Activated naive CD8-positive, alpha-beta T cell treated with anti-CD3 and anti-CD28 coated beads, Interleukin-2, amount 10 ng/mL, durations not matched to agents 7 days and 5 days (primary cell): ENCODE data around the gene CORIN. TPM values are rescaled to one million over a fixed set of nuclear protein-coding genes. Genes with fewer than 3 reads are reported as not detected.
"Not testable (repeated sequence)": the region's sequence is repeated elsewhere in the genome, so short reads cannot be mapped to it uniquely, and the experiment has no call there.

Experiments used
- ATAC-seq: fragments of 150-1000 bp; cut with Tn5 transposase; one replicate; pipeline ENCODE4 v1.10.0; 2021; ENCODE audit warnings: low read depth, moderate library complexity
- POLR2A ChIA-PET: fragments of 350-600 bp; sonication (Branson Sonifier 250); formaldehyde crosslinking; loops from one replicate; lab custom pipeline; 2021; ENCODE audit warnings: antibody characterized with exemption; lab: Charles Lee
- DNase-seq: peaks from one replicate; pipeline ENCODE4 v3.0.0; 2021
- H3K27ac Mint-ChIP-seq: one replicate; pipeline ENCODE4 v1.8.0; 2022; ENCODE audit warnings: mild to moderate bottlenecking, mixed read lengths
- H3K27me3 Mint-ChIP-seq: one replicate; pipeline ENCODE4 v1.8.0; 2022; ENCODE audit warnings: mild to moderate bottlenecking, moderate library complexity, mixed read lengths
- H3K36me3 Mint-ChIP-seq: one replicate; pipeline ENCODE4 v1.8.0; 2021; ENCODE audit warnings: mild to moderate bottlenecking, mixed read lengths
- H3K4me1 Mint-ChIP-seq: one replicate; pipeline ENCODE4 v1.8.0; 2021; ENCODE audit warnings: mixed read lengths
- H3K4me3 Mint-ChIP-seq: one replicate; pipeline ENCODE4 v1.8.0; 2022; ENCODE audit warnings: mild to moderate bottlenecking, moderate library complexity, mixed read lengths
- H3K9me3 Mint-ChIP-seq: one replicate; pipeline ENCODE4 v1.8.0; 2021; ENCODE audit warnings: mixed read lengths
- microRNA-seq: library from miRNA; unstranded; fragments of <30 nt; microRNA quantifications from one replicate; pipeline ENCODE4 v1.2.0, GENCODE V29; 2022
- total RNA-seq, 2 experiments: library from RNA; stranded (reverse); gene quantifications; one replicate each; pipeline ENCODE4 v1.2.3, GENCODE V29; 2021

The CORIN gene
- total RNA-seq, 2 experiments from 2014 or later, result 0.37 to 0.39 TPM

- DNase-seq, result no peak
- peaks cover 1% of the 10 kb centered on the region for H3K4me1 Mint-ChIP-seq
- no peak for ATAC-seq
- POLR2A ChIA-PET, result no interaction called here
- H3K4me3 Mint-ChIP-seq, result no peak overlapping the region
- H3K9me3 Mint-ChIP-seq, result no peaks in the 10 kb centered on the region
- no peak overlapping the region for H3K27ac Mint-ChIP-seq
- H3K27me3 Mint-ChIP-seq, result no peaks in the 10 kb centered on the region
- H3K36me3 Mint-ChIP-seq, result peaks cover 9% of the 10 kb centered on the region
Observed at GRCh38 chr4:47557255-47557654, 280.6 kb downstream of the CORIN start.

GRCh38 chr4:47555920-47556319 lies 281.9 kb downstream of the CORIN start:
- H3K4me3 Mint-ChIP-seq, DNase-seq, H3K27me3 Mint-ChIP-seq, H3K9me3 Mint-ChIP-seq, H3K36me3 Mint-ChIP-seq, POLR2A ChIA-PET, ATAC-seq, H3K27ac Mint-ChIP-seq, H3K4me1 Mint-ChIP-seq: not testable (repeated sequence)

DNA sequence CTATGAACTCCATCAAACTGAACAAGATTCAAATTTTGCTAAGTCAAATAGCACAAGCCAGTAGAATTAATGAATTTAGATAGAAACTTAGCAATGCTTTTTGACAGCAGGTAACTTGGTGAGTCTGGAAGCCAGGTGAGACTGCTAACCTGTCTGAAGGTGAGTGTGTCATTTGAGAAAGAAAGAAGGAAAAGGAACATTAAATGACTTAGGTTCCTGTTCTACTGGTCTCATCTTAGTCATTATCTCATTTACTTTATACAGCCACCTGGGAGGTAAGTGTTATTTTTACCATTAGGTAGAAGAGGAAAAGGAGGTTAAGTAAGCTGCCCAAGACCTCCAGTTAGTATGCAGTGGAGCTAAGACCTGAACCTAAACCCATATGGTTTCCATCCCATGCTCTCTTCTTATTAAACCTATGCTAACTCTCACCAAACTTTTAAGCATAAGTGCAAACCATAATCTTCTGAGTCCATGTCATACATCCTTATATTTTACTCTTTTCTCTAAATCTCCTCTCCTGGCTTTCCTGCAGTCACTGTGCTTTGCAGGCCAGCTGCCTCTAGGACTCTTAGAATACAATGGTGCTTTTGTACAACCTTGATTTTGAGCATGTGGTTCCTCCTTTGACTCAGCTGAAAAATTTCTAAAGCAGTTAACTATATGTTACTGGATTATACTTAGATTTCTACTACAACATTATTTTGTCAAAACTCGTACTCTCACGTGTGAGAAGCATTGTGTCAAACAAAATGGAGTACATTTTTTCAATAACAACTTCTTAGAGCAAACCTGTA lies 284.3 kb downstream of the CORIN start:
- H3K36me3 Mint-ChIP-seq, result peaks cover 12% of the 10 kb centered on the region
- H3K27me3 Mint-ChIP-seq, result no peaks in the 10 kb centered on the region
- DNase-seq (no peak), ATAC-seq (no peak)
- H3K9me3 Mint-ChIP-seq, result no peaks in the 10 kb centered on the region
- no peak overlapping the region for H3K4me3 Mint-ChIP-seq
- H3K27ac Mint-ChIP-seq, result no peak overlapping the region
- H3K4me1 Mint-ChIP-seq, result no peaks in the 10 kb centered on the region
- POLR2A ChIA-PET, result no interaction called here

DNA sequence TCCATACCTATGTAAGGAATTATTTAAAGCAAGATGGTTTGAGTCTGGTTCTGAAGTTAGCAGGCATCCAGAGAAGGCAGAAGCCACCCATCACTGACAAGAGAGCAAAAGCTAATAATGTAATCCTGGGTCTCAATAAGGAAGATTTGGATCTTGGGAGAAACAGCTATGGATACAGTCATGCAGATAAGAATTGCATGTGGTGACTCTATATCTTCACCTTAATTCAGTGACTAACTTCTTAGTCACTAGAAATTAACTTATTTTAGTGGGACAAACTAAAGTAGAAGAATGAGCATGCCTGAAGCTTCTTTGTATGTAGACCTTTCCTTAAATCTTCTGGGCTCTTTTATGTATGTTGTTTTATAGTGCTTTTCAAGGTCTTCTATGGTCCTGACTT lies 286.2 kb downstream of the CORIN start:
- DNase-seq (no peak), ATAC-seq (no peak)
- POLR2A ChIA-PET, result no interaction called here
- H3K4me3 Mint-ChIP-seq, result no peak overlapping the region
- no peaks in the 10 kb centered on the region for H3K9me3 Mint-ChIP-seq
- H3K36me3 Mint-ChIP-seq, result peaks cover 22% of the 10 kb centered on the region
- H3K27me3 Mint-ChIP-seq, result no peaks in the 10 kb centered on the region
- no peak overlapping the region for H3K27ac Mint-ChIP-seq
- H3K4me1 Mint-ChIP-seq, result no peaks in the 10 kb centered on the region

DNA sequence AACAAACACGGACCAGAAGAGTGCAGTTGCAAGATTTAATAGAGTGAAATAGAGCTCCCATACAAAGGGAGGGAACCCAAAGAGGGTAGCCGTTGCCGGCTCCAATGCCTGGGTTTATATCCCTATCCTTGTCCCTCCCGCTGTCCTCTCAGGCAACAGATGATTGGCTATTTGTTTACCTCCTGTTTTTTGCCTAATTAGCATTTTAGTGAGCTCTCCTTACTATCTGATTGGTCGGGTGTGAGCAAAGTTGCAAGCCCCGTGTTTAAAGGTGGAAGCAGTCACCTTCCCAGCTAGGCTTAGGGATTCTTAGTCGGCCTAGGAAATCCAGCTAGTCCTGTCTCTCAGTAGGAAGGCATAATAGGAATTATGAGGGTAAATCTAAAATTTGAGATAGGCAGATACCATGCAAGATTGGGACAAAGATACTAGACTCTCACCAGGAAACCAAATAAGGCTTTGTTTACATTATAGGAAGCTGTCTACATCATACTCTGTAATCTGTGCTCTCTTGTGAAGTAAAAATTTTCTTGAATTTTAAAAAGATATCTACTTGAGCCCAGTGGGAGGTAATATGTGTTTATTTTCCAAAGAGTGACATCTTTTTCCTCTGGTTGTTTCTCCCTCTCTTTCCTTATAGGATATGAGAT lies 286.8 kb downstream of the CORIN start:
- ATAC-seq (no peak), DNase-seq (no peak)
- POLR2A ChIA-PET, result no interaction called here
- H3K4me1 Mint-ChIP-seq, result no peaks in the 10 kb centered on the region
- H3K9me3 Mint-ChIP-seq, result no peaks in the 10 kb centered on the region
- peaks cover 27% of the 10 kb centered on the region for H3K36me3 Mint-ChIP-seq
- no peaks in the 10 kb centered on the region for H3K27me3 Mint-ChIP-seq
- no peak overlapping the region for H3K27ac Mint-ChIP-seq
- H3K4me3 Mint-ChIP-seq, result no peak overlapping the region

- not testable (repeated sequence) for ATAC-seq
Observed at GRCh38 chr4:47550357-47550756, 287.5 kb downstream of the CORIN start.

More at GRCh38 chr4:47550357-47550756, 287.5 kb downstream of the CORIN start:
- H3K36me3 Mint-ChIP-seq, result peaks cover 31% of the 10 kb centered on the region
- H3K27ac Mint-ChIP-seq, POLR2A ChIA-PET, H3K9me3 Mint-ChIP-seq, H3K27me3 Mint-ChIP-seq, DNase-seq, H3K4me1 Mint-ChIP-seq, H3K4me3 Mint-ChIP-seq: not testable (repeated sequence)

Small RNA genes within 50 kb of the gene (microRNA-seq; reads per million reads assigned to microRNA genes)
- not detected for gene MIR8053

Other genes with a start within 250 kb of the CORIN start
- 10 to 100 TPM; 10.3 TPM for gene NFXL1, start 76.5 kb upstream of the CORIN start, total RNA-seq
- gene CNGA1, start 178.6 kb upstream of the CORIN start, total RNA-seq, result not detected
- 1 to 10 TPM in 1 of 2 experiments, under 1 TPM in 1; 0.97 to 1.1 TPM for gene NIPAL1, start 178.7 kb upstream of the CORIN start, total RNA-seq